ENCODE measurements around the gene CAPN12. TPM values are rescaled to one million over a fixed set of nuclear protein-coding genes. Genes with fewer than 3 reads are reported as not detected.

CAPN12 gene
- total RNA-seq, 2 experiments from 2014 or later: 1.2 to 2.6 TPM

- POLR2A ChIA-PET: no interaction called here
- DNase-seq (ENCODE audit: low spot score): no peak
- TF ChIP-seq CTCF (conservative IDR thresholded peaks at IDR 0.05; ENCODE audit: low read length) (no peak), EZH2phosphoT487 (IDR thresholded peaks at IDR 0.05; ENCODE audit: borderline replicate concordance, low read depth, low read length) (no peak)
- Histone ChIP-seq H3K9me3 (ENCODE audit: low read length) (no peaks in the 10 kb centered on the region), H3K79me2 (ENCODE audit: insufficient read depth, low read depth, low read length) (no peaks in the 10 kb centered on the region), H3K4me1 (ENCODE audit: insufficient read depth, low read length, poor library complexity, severe bottlenecking) (no peaks in the 10 kb centered on the region), H3K27ac (ENCODE audit: low read depth, low read length, poor library complexity, severe bottlenecking) (no peak overlapping the region), H4K20me1 (ENCODE audit: insufficient read depth, low read length) (no peaks in the 10 kb centered on the region), H3K36me3 (ENCODE audit: insufficient read depth, low read length) (peaks cover 53% of the 10 kb centered on the region), H2AFZ (ENCODE audit: low read length) (no peak overlapping the region), H3K4me3 (ENCODE audit: low read depth, low read length, poor library complexity, severe bottlenecking) (no peak overlapping the region), H3K4me2 (ENCODE audit: low read length) (no peak overlapping the region), H3K9me2 (ENCODE audit: insufficient read depth, low read length) (no peaks in the 10 kb centered on the region)
- CTCF ChIA-PET (ENCODE audit: unreplicated experiment): no interaction called here
- no TSS peak for BruUV-seq (replicated peaks)
- intact Hi-C loops (cut with micrococcal nuclease; ENCODE audit: unreplicated experiment): no loop called here
Measured at GRCh38 chr19:38713865-38714264, 30.4 kb downstream of the CAPN12 start.

GRCh38 chr19:38713227-38713649 is 31.0 kb downstream of the CAPN12 start:
- DNase-seq (ENCODE audit: low spot score): no peak
- intact Hi-C loops (cut with micrococcal nuclease; ENCODE audit: unreplicated experiment): no loop called here
- Histone ChIP-seq H3K79me2 (ENCODE audit: insufficient read depth, low read depth, low read length) (no peaks in the 10 kb centered on the region), H3K36me3 (ENCODE audit: insufficient read depth, low read length) (peaks cover 55% of the 10 kb centered on the region), H3K27ac (ENCODE audit: low read depth, low read length, poor library complexity, severe bottlenecking) (no peak overlapping the region), H3K4me1 (ENCODE audit: insufficient read depth, low read length, poor library complexity, severe bottlenecking) (no peaks in the 10 kb centered on the region), H3K9me3 (ENCODE audit: low read length) (no peaks in the 10 kb centered on the region), H3K4me2 (ENCODE audit: low read length) (no peak overlapping the region), H3K9me2 (ENCODE audit: insufficient read depth, low read length) (no peaks in the 10 kb centered on the region), H2AFZ (ENCODE audit: low read length) (no peak overlapping the region), H4K20me1 (ENCODE audit: insufficient read depth, low read length) (no peaks in the 10 kb centered on the region), H3K4me3 (ENCODE audit: low read depth, low read length, poor library complexity, severe bottlenecking) (no peak overlapping the region)
- POLR2A ChIA-PET: no interaction called here
- CTCF ChIA-PET (ENCODE audit: unreplicated experiment): no interaction called here
- BruUV-seq (replicated peaks): no TSS peak
- TF ChIP-seq CTCF (conservative IDR thresholded peaks at IDR 0.05; ENCODE audit: low read length) (no peak), EZH2phosphoT487 (IDR thresholded peaks at IDR 0.05; ENCODE audit: borderline replicate concordance, low read depth, low read length) (no peak)

- TF ChIP-seq CTCF (conservative IDR thresholded peaks at IDR 0.05; ENCODE audit: low read length) (no peak), EZH2phosphoT487 (IDR thresholded peaks at IDR 0.05; ENCODE audit: borderline replicate concordance, low read depth, low read length) (no peak)
Measured at GRCh38 chr19:38712161-38712748, 32.0 kb downstream of the CAPN12 start.

More at GRCh38 chr19:38712161-38712748, 32.0 kb downstream of the CAPN12 start:
- Histone ChIP-seq H3K9me2 (ENCODE audit: insufficient read depth, low read length) (no peaks in the 10 kb centered on the region), H3K4me3 (ENCODE audit: low read depth, low read length, poor library complexity, severe bottlenecking) (no peak overlapping the region), H3K27ac (ENCODE audit: low read depth, low read length, poor library complexity, severe bottlenecking) (no peak overlapping the region), H4K20me1 (ENCODE audit: insufficient read depth, low read length) (no peaks in the 10 kb centered on the region), H3K36me3 (ENCODE audit: insufficient read depth, low read length) (peaks cover 57% of the 10 kb centered on the region), H3K9me3 (ENCODE audit: low read length) (no peaks in the 10 kb centered on the region), H3K79me2 (ENCODE audit: insufficient read depth, low read depth, low read length) (no peaks in the 10 kb centered on the region), H3K4me2 (ENCODE audit: low read length) (no peak overlapping the region), H2AFZ (ENCODE audit: low read length) (no peak overlapping the region), H3K4me1 (ENCODE audit: insufficient read depth, low read length, poor library complexity, severe bottlenecking) (no peaks in the 10 kb centered on the region)
- DNase-seq (ENCODE audit: low spot score): no peak
- POLR2A ChIA-PET: no interaction called here
- no TSS peak for BruUV-seq (replicated peaks)
- intact Hi-C loops (cut with micrococcal nuclease; ENCODE audit: unreplicated experiment): no loop called here
- CTCF ChIA-PET (ENCODE audit: unreplicated experiment): no interaction called here
